OCI-LY7 (cell line): ENCODE results near the gene TAL1. TPM values are rescaled to one million over a fixed set of nuclear protein-coding genes. Genes with fewer than 3 reads are reported as not detected.

Source experiments
- BruUV-seq: library from RNA; stranded (reverse); fragments of 400-500 nt; replicated peaks from 2 replicates; lab custom pipeline; 2021; lab: Mats Ljungman, UMichigan
- CTCF ChIA-PET: fragments of 300-600 bp; sonication (Branson Sonifier 250); formaldehyde crosslinking; loops from one replicate; lab custom pipeline; 2022; ENCODE audit warnings: antibody characterized with exemption; ENCODE audit not compliant: unreplicated experiment; lab: Charles Lee
- POLR2A ChIA-PET: fragments of 300-600 bp; sonication (Branson Sonifier 250); formaldehyde crosslinking; loops from one replicate; lab custom pipeline; 2022; ENCODE audit warnings: antibody characterized with exemption; lab: Charles Lee
- DNase-seq: peaks from one replicate; pipeline ENCODE4 v3.0.0-alpha.2; 2015; ENCODE audit warnings: low spot score
- H2AFZ ChIP-seq: fragments of 200-600 bp; sonication (generic), shearing (Covaris generic); 2 replicates; pipeline ENCODE4 v1.6.1; 2014; ENCODE audit warnings: mild to moderate bottlenecking, antibody characterized with exemption, low read length, moderate library complexity
- H3K27ac ChIP-seq: fragments of 200-600 bp; sonication (generic); 2 replicates; pipeline ENCODE4 v1.5.1; 2014; ENCODE audit warnings: mixed run types, low read depth, mild to moderate bottlenecking, moderate library complexity, low read length, inconsistent platforms; ENCODE audit not compliant: poor library complexity, severe bottlenecking
- H3K36me3 ChIP-seq: fragments of 200-600 bp; sonication (generic); 2 replicates; pipeline ENCODE4 v1.6.1; 2014; ENCODE audit warnings: mild to moderate bottlenecking, antibody characterized with exemption, low read length, moderate library complexity, mixed read lengths; ENCODE audit not compliant: insufficient read depth
- H3K4me1 ChIP-seq: fragments of 200-600 bp; sonication (generic); 2 replicates; pipeline ENCODE4 v1.5.1; 2014; ENCODE audit warnings: mild to moderate bottlenecking, low read length; ENCODE audit not compliant: insufficient read depth, poor library complexity, severe bottlenecking
- H3K4me2 ChIP-seq: fragments of 200-600 bp; sonication (generic); 2 replicates; pipeline ENCODE4 v1.6.1; 2014; ENCODE audit warnings: mild to moderate bottlenecking, low read length
- H3K4me3 ChIP-seq: fragments of 200-600 bp; sonication (generic); 2 replicates; pipeline ENCODE4 v1.5.1; 2014; ENCODE audit warnings: mild to moderate bottlenecking, low read depth, low read length; ENCODE audit not compliant: poor library complexity, severe bottlenecking
- H3K79me2 ChIP-seq: fragments of 200-600 bp; sonication (generic); 2 replicates; pipeline ENCODE4 v1.6.1; 2016; ENCODE audit warnings: low read depth, mild to moderate bottlenecking, low read length, moderate library complexity, mixed read lengths; ENCODE audit not compliant: insufficient read depth
- H3K9me2 ChIP-seq: fragments of 200-600 bp; sonication (generic); 2 replicates; pipeline ENCODE4 v1.6.1; 2016; ENCODE audit warnings: mild to moderate bottlenecking, low read length, mixed read lengths; ENCODE audit not compliant: insufficient read depth
- H3K9me3 ChIP-seq: fragments of 200-600 bp; sonication (generic); 2 replicates; pipeline ENCODE4 v1.6.1; 2014; ENCODE audit warnings: mild to moderate bottlenecking, mixed run types, low read length, mixed read lengths
- H4K20me1 ChIP-seq: fragments of 200-600 bp; sonication (generic); 2 replicates; pipeline ENCODE4 v1.6.1; 2014; ENCODE audit warnings: mild to moderate bottlenecking, antibody characterized with exemption, low read length, moderate library complexity, mixed read lengths; ENCODE audit not compliant: insufficient read depth
- EZH2phosphoT487 ChIP-seq: fragments of 200-600 bp; sonication (generic); IDR thresholded peaks from 2 replicates; pipeline ENCODE4 v1.6.1; 2018; ENCODE audit warnings: low read depth, borderline replicate concordance, mild to moderate bottlenecking, mixed run types, antibody characterized with exemption, low read length, moderate library complexity, mixed read lengths
- intact Hi-C: fragments of 100-400 bp; cut with micrococcal nuclease; formaldehyde crosslinking; loops from one replicate; pipeline ENCODE4 v1.10.0; 2022; ENCODE audit not compliant: unreplicated experiment
- total RNA-seq, 2 experiments: library from RNA; depleted of rRNA in 1 of 2; stranded (reverse); fragments of >200 nt in 1 of 2; shearing (Covaris generic) in 1 of 2; gene quantifications; 2 replicates each; pipeline ENCODE4 v1.2.3, GENCODE V29; 2014 to 2022
- TF ChIP-seq, protein P1 (sequence below): fragments of 200-600 bp; sonication (generic); conservative IDR thresholded peaks from 2 replicates; pipeline ENCODE4 v1.5.1; 2014; ENCODE audit warnings: mild to moderate bottlenecking, antibody characterized with exemption, low read length, moderate library complexity, mixed read lengths

Gene TAL1
- total RNA-seq, 2 experiments from 2014 or later: not detected

DNA sequence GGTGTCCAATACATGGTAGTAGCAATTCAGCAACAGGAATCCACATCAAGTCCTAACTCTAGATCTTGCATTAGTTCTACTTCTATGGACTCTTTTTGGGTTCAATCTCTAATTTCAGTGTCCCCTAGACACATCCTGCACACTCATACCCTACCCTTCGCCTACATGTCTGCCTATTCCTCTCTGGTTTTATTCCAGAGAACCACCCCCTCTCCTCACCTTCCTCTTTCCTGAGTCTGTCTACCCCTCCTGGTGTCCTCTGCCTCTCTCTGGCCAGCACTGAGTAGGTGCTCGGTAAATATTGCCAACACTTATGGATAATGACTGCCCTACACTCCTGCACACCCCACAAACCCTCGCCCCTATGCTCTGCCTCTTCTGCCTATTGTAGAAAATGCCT is 9.5 kb downstream of the TAL1 start:
- no peak for TF ChIP-seq EZH2phosphoT487
- TF ChIP-seq, protein P1, sequence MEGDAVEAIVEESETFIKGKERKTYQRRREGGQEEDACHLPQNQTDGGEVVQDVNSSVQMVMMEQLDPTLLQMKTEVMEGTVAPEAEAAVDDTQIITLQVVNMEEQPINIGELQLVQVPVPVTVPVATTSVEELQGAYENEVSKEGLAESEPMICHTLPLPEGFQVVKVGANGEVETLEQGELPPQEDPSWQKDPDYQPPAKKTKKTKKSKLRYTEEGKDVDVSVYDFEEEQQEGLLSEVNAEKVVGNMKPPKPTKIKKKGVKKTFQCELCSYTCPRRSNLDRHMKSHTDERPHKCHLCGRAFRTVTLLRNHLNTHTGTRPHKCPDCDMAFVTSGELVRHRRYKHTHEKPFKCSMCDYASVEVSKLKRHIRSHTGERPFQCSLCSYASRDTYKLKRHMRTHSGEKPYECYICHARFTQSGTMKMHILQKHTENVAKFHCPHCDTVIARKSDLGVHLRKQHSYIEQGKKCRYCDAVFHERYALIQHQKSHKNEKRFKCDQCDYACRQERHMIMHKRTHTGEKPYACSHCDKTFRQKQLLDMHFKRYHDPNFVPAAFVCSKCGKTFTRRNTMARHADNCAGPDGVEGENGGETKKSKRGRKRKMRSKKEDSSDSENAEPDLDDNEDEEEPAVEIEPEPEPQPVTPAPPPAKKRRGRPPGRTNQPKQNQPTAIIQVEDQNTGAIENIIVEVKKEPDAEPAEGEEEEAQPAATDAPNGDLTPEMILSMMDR: no peak
- Histone ChIP-seq H3K9me2 (no peaks in the 10 kb centered on the region), H3K9me3 (no peaks in the 10 kb centered on the region), H2AFZ (no peak overlapping the region), H4K20me1 (no peaks in the 10 kb centered on the region), H3K4me2 (no peak overlapping the region), H3K4me3 (no peak overlapping the region), H3K4me1 (no peaks in the 10 kb centered on the region), H3K27ac (no peak overlapping the region), H3K79me2 (no peaks in the 10 kb centered on the region), H3K36me3 (no peaks in the 10 kb centered on the region)
- ChIA-PET POLR2A (no interaction called here), CTCF (no interaction called here)
- intact Hi-C loops: no loop called here
- DNase-seq: no peak
- no TSS peak for BruUV-seq

DNA sequence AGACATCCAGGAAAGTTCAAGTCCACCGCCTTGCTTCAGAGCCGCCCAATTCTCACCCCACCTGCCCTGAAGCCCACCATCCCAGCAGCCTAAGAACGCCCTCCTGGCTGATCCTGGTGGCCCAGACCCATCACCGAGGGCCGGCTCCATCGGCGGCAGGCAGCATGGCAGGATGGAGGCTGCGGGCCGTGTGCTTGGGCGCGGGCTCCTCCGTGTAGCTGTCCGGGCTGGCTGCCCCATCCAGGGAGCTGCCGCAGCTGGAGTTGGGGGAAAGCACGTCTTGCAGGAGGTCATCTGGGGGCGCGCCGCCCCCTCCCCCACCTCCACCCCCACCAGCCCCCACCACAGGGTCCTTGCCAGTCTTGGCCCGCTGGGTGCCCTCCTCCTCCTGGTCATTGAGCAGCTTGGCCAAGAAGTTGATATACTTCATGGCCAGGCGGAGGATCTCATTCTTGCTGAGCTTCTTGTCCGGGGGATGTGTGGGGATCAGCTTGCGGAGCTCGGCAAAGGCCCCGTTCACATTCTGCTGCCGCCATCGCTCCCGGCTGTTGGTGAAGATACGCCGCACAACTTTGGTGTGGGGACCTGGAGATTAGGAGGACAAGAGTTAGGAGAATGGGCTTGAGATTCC is 12.3 kb downstream of the TAL1 start:
- H3K9me3 ChIP-seq: no peaks in the 10 kb centered on the region
- no peaks in the 10 kb centered on the region for H3K36me3 ChIP-seq
- BruUV-seq: no TSS peak
- no peaks in the 10 kb centered on the region for H3K9me2 ChIP-seq
- H3K4me3 ChIP-seq: no peak overlapping the region
- H3K27ac ChIP-seq: no peak overlapping the region
- DNase-seq: no peak
- H4K20me1 ChIP-seq: no peaks in the 10 kb centered on the region
- no peaks in the 10 kb centered on the region for H3K79me2 ChIP-seq
- ChIA-PET POLR2A (no interaction called here), CTCF (no interaction called here)
- TF ChIP-seq EZH2phosphoT487: no peak
- TF ChIP-seq, protein P1: no peak
- intact Hi-C loops: no loop called here
- H3K4me2 ChIP-seq: no peak overlapping the region
- no peak overlapping the region for H2AFZ ChIP-seq
- H3K4me1 ChIP-seq: no peaks in the 10 kb centered on the region

DNA sequence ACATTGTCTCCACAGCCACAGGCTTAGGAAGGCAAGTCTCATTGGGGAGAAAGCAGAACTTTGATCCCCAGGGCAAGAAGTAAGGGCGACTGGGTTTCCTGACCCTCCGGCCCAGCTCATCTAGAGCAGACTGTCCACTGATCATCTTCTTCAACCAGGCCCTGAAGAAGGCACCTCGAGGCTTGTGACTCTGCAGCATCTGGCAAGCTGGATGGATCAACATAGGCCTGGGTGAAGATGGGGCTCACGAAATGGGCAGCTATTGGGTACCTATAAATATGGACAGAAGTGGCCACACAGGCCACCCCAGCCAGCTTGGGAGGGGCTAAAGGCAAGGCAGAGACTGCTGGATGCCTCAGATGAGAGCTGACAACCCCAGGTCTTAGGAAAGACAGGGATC is 13.0 kb downstream of the TAL1 start:
- TF ChIP-seq, protein P1: no peak
- TF ChIP-seq EZH2phosphoT487: no peak
- no peaks in the 10 kb centered on the region for H3K79me2 ChIP-seq
- H3K4me2 ChIP-seq: no peak overlapping the region
- H3K9me3 ChIP-seq: no peaks in the 10 kb centered on the region
- ChIA-PET POLR2A (no interaction called here), CTCF (no interaction called here)
- no peaks in the 10 kb centered on the region for H3K36me3 ChIP-seq
- H4K20me1 ChIP-seq: no peaks in the 10 kb centered on the region
- no peaks in the 10 kb centered on the region for H3K9me2 ChIP-seq
- H3K4me3 ChIP-seq: no peak overlapping the region
- no peaks in the 10 kb centered on the region for H3K4me1 ChIP-seq
- intact Hi-C loops: no loop called here
- H3K27ac ChIP-seq: no peak overlapping the region
- no peak for DNase-seq
- H2AFZ ChIP-seq: no peak overlapping the region
- BruUV-seq: no TSS peak
